ENCODE results near the gene DARS2.

- TF ChIP-seq, protein P1, sequence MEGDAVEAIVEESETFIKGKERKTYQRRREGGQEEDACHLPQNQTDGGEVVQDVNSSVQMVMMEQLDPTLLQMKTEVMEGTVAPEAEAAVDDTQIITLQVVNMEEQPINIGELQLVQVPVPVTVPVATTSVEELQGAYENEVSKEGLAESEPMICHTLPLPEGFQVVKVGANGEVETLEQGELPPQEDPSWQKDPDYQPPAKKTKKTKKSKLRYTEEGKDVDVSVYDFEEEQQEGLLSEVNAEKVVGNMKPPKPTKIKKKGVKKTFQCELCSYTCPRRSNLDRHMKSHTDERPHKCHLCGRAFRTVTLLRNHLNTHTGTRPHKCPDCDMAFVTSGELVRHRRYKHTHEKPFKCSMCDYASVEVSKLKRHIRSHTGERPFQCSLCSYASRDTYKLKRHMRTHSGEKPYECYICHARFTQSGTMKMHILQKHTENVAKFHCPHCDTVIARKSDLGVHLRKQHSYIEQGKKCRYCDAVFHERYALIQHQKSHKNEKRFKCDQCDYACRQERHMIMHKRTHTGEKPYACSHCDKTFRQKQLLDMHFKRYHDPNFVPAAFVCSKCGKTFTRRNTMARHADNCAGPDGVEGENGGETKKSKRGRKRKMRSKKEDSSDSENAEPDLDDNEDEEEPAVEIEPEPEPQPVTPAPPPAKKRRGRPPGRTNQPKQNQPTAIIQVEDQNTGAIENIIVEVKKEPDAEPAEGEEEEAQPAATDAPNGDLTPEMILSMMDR (IDR thresholded peaks at IDR 0.05; ENCODE audit: insufficient read depth, low read depth, low read length), result no peak
- TF ChIP-seq EZH2 (IDR thresholded peaks at IDR 0.05; ENCODE audit: insufficient read depth, low read length), result no peak
These were observed 32.4 kb downstream of the DARS2 start for GRCh38 chr1:173856903-173857302.
